AG10803 (cell line): ENCODE data around the gene DNAH7.
A peak's percentile ranks its signal among the peaks of the same experiment; 100 is the strongest.

Experiments used
- DNase-seq: peaks from one replicate; pipeline ENCODE4 v3.0.0; 2010; ENCODE audit warnings: low read depth
- H3K4me3 ChIP-seq: 2 replicates; pipeline ENCODE4 v1.5.1; 2011; ENCODE audit warnings: mild to moderate bottlenecking, low read length, control low read depth
- TF ChIP-seq, protein P1 (sequence below): conservative IDR thresholded peaks from 2 replicates; pipeline ENCODE4 v1.5.1; 2011; ENCODE audit warnings: mild to moderate bottlenecking, low read length, control low read depth, inconsistent platforms

DNAH7 gene

GRCh38 chr2:195907474-195907873, 161.2 kb downstream of the DNAH7 start:
- no peak for DNase-seq

GRCh38 chr2:195903956-195904355, 164.7 kb downstream of the DNAH7 start:
- no peak for DNase-seq
- TF ChIP-seq, protein P1, sequence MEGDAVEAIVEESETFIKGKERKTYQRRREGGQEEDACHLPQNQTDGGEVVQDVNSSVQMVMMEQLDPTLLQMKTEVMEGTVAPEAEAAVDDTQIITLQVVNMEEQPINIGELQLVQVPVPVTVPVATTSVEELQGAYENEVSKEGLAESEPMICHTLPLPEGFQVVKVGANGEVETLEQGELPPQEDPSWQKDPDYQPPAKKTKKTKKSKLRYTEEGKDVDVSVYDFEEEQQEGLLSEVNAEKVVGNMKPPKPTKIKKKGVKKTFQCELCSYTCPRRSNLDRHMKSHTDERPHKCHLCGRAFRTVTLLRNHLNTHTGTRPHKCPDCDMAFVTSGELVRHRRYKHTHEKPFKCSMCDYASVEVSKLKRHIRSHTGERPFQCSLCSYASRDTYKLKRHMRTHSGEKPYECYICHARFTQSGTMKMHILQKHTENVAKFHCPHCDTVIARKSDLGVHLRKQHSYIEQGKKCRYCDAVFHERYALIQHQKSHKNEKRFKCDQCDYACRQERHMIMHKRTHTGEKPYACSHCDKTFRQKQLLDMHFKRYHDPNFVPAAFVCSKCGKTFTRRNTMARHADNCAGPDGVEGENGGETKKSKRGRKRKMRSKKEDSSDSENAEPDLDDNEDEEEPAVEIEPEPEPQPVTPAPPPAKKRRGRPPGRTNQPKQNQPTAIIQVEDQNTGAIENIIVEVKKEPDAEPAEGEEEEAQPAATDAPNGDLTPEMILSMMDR: no peak

More at GRCh38 chr2:195907474-195907873, 161.2 kb downstream of the DNAH7 start:
- no peak overlapping the region for H3K4me3 ChIP-seq
- TF ChIP-seq, protein P1: no peak

GRCh38 chr2:195902857-195903256, 165.8 kb downstream of the DNAH7 start:
- DNase-seq: no peak
- H3K4me3 ChIP-seq: no peak overlapping the region
- TF ChIP-seq, protein P1: no peak

More at GRCh38 chr2:195903956-195904355, 164.7 kb downstream of the DNAH7 start:
- no peak overlapping the region for H3K4me3 ChIP-seq

GRCh38 chr2:195899226-195899625, 169.4 kb downstream of the DNAH7 start:
- peak; percentile 23 for DNase-seq
- TF ChIP-seq, protein P1: no peak
- no peak overlapping the region for H3K4me3 ChIP-seq

DNA sequence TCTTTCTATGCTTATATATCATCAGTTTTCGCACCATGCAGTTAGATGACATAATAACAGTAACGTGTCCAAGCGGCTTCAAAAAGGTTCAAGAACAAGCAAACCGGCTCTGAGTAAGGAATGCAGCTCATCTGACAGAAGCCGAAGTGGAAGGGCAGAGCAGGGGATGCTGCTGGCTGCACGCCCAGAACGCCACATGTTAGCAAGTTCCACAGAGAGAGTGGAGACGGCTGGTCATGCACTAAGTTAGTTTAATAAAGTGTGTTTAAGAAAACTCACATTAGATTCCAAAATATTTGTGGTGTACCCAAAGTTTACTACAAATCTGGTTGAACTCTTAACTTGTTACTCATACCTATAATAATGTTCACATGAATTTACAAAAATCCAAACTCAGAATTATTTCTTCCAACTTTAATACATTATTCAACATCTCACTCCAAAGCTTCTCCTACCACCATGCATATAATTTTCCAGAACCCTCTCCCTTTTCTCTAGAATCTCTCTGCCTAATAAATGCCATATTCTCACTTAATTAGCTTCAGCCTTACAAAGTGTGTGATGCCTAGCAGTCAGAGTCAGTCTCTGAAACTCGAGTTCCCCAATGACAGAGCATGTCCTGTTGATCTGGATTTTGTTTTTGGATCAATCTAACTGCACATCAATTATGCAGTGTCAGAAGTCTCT, 170.0 kb downstream of the DNAH7 start:
- DNase-seq: peak; percentile 99
- no peak overlapping the region for H3K4me3 ChIP-seq
- TF ChIP-seq, protein P1: no peak

DNA sequence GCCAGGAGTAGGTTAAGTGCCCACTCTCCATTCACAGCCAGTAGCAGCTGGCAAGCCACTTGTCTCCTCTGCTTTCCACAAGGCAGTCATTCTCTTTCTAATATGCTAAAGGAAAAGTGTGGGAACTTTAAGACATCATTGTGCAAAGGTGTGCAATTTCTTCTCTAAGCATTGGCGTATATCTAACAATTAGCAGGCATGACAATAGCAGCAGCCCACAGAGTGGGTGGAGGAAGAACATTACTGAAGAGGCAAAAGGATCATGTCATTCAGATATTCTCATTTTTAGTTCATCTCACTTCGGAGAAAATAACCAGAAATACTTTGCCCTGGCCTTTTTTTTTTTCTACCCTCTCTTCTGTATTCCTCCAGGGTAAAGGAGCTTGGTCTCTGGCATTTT, 177.6 kb downstream of the DNAH7 start:
- DNase-seq: no peak
- TF ChIP-seq, protein P1: no peak

DNA sequence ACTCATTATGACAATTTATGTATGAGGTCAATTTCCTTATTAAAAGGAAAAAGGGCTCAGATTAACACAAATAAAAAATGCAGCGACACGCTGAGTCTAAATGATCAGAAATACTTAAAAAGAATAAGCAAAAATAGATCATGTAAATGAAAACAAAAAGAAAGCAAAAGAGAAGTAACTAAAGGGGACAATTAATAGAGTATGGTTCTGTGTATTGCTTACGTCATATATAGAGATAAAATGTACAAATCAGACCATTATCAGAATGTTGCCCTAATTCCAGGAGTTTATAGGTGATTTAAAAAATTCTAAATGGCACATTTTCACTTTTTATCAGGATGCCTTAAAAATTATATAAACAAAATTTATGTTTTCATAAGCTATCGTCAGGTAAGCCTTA, 189.5 kb downstream of the DNAH7 start:
- no peak for DNase-seq
- TF ChIP-seq, protein P1: no peak
- no peak overlapping the region for H3K4me3 ChIP-seq

More for the DNA sequence above, 177.6 kb downstream of the DNAH7 start:
- H3K4me3 ChIP-seq: no peak overlapping the region
